MM.1S (cell line): ENCODE measurements around the gene NCBP2L.

ENCODE experiments used
- DNase-seq: peaks from one replicate; pipeline ENCODE4 v3.0.0-alpha.2; 2015
- H2AFZ ChIP-seq: fragments of 300-600 bp; sonication (generic); 2 replicates; pipeline ENCODE4 v1.6.0; 2016; ENCODE audit warnings: antibody characterized with exemption, low read length
- H3F3A ChIP-seq: fragments of 300-600 bp; sonication (generic); 2 replicates; pipeline ENCODE4 v1.6.1; 2016; ENCODE audit warnings: mild to moderate bottlenecking, antibody characterized with exemption, low read length, moderate library complexity, mixed read lengths; ENCODE audit not compliant: insufficient read depth
- H3K27ac ChIP-seq: fragments of 300-600 bp; sonication (generic); 2 replicates; pipeline ENCODE4 v1.5.1; 2016; ENCODE audit warnings: mild to moderate bottlenecking, low read length
- H3K27me3 ChIP-seq: fragments of 300-600 bp; sonication (generic); replicated peaks from 2 replicates; pipeline ENCODE4 v1.6.0; 2016; ENCODE audit warnings: low read length; ENCODE audit not compliant: insufficient read depth
- H3K36me3 ChIP-seq: fragments of 300-600 bp; sonication (generic); replicated peaks from 2 replicates; pipeline ENCODE4 v1.6.1; 2016; ENCODE audit warnings: mild to moderate bottlenecking, low read length, mixed read lengths; ENCODE audit not compliant: insufficient read depth
- H3K4me1 ChIP-seq: fragments of 300-600 bp; sonication (generic); 2 replicates; pipeline ENCODE4 v1.6.1; 2016; ENCODE audit warnings: low read length, mixed read lengths
- H3K4me2 ChIP-seq: fragments of 300-600 bp; sonication (generic); 2 replicates; pipeline ENCODE4 v1.6.0; 2016; ENCODE audit warnings: low read depth, low read length
- H3K4me3 ChIP-seq: fragments of 300-600 bp; sonication (generic); 2 replicates; pipeline ENCODE4 v1.5.1; 2016; ENCODE audit warnings: low read length, mixed read lengths
- H3K79me2 ChIP-seq: fragments of 300-600 bp; sonication (generic); 2 replicates; pipeline ENCODE4 v1.6.1; 2016; ENCODE audit warnings: mixed run types, low read length, mixed read lengths
- H3K9ac ChIP-seq: fragments of 300-600 bp; sonication (generic); 2 replicates; pipeline ENCODE4 v1.6.1; 2016; ENCODE audit warnings: low read length, mixed read lengths
- H3K9me2 ChIP-seq: fragments of 300-600 bp; sonication (generic); replicated peaks from 2 replicates; pipeline ENCODE4 v1.6.1; 2016; ENCODE audit warnings: mild to moderate bottlenecking, low read length, mixed read lengths; ENCODE audit not compliant: insufficient read depth
- H3K9me3 ChIP-seq: fragments of 300-600 bp; sonication (generic); replicated peaks from 2 replicates; pipeline ENCODE4 v1.6.1; 2016; ENCODE audit warnings: mild to moderate bottlenecking, low read length, mixed read lengths; ENCODE audit not compliant: insufficient read depth
- H4K20me1 ChIP-seq: fragments of 300-600 bp; sonication (generic); 2 replicates; pipeline ENCODE4 v1.6.1; 2016; ENCODE audit warnings: mild to moderate bottlenecking, low read length, moderate library complexity, mixed read lengths; ENCODE audit not compliant: insufficient read depth
- EZH2 ChIP-seq: fragments of 300-600 bp; sonication (generic); optimal IDR thresholded peaks from 2 replicates; pipeline ENCODE3; 2017; ENCODE audit warnings: low read depth, mild to moderate bottlenecking, antibody characterized with exemption, low read length, mixed read lengths
- EZH2phosphoT487 ChIP-seq: fragments of 300-600 bp; sonication (generic); IDR thresholded peaks from 2 replicates; pipeline ENCODE4 v1.6.1; 2018; ENCODE audit warnings: antibody characterized with exemption, low read length
- TF ChIP-seq, protein P1 (sequence below): fragments of 300-600 bp; sonication (generic); IDR thresholded peaks from 2 replicates; pipeline ENCODE4 v1.5.1; 2016; ENCODE audit warnings: antibody characterized with exemption, low read length, mixed read lengths

Gene NCBP2L

DNA sequence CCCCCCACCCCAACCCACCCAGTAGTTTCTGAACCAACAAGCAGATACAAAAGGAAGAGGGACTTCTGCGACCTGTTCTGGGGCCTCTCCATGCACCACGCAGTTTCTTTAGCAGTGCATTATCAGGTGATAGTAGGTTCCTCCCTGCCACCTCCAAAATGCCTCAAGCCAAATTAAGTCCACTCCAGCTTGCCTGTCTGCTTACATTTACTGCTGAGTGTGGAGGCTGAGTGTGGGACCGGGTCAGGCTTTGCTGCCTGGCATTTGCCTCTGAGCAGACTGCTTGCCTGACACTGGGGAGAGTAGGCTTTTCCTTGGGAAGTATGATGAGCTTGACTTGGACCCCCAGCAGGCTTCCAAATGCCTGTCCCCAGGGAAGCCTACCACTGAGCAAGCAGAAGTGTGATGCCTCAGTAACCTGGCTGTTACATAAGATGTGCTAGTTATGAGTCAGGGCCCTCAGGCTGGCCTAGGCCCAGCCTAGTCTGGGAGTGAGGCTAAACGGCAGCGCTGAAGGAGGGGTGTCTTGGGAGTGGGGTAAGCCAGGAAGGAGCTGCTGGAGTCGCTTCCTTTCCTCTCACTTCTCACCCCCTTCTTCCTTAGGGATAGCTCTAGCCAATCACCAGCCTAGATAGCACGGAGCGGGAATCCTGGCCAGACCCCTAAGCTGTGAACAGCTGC, 10.9 kb upstream of the NCBP2L start:
- no peak overlapping the region for H3K4me3 ChIP-seq
- no peaks in the 10 kb centered on the region for H3K9me3 ChIP-seq
- H4K20me1 ChIP-seq, result no peaks in the 10 kb centered on the region
- H3K9ac ChIP-seq, result no peak overlapping the region
- H3K79me2 ChIP-seq, result no peaks in the 10 kb centered on the region
- DNase-seq, result no peak
- no peak overlapping the region for H3K4me2 ChIP-seq
- H3F3A ChIP-seq, result no peaks in the 10 kb centered on the region
- no peaks in the 10 kb centered on the region for H3K27me3 ChIP-seq
- no peak for TF ChIP-seq EZH2
- TF ChIP-seq EZH2phosphoT487, result no peak
- TF ChIP-seq, protein P1, sequence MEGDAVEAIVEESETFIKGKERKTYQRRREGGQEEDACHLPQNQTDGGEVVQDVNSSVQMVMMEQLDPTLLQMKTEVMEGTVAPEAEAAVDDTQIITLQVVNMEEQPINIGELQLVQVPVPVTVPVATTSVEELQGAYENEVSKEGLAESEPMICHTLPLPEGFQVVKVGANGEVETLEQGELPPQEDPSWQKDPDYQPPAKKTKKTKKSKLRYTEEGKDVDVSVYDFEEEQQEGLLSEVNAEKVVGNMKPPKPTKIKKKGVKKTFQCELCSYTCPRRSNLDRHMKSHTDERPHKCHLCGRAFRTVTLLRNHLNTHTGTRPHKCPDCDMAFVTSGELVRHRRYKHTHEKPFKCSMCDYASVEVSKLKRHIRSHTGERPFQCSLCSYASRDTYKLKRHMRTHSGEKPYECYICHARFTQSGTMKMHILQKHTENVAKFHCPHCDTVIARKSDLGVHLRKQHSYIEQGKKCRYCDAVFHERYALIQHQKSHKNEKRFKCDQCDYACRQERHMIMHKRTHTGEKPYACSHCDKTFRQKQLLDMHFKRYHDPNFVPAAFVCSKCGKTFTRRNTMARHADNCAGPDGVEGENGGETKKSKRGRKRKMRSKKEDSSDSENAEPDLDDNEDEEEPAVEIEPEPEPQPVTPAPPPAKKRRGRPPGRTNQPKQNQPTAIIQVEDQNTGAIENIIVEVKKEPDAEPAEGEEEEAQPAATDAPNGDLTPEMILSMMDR, result no peak
- no peak overlapping the region for H3K27ac ChIP-seq
- no peak overlapping the region for H2AFZ ChIP-seq
- H3K9me2 ChIP-seq, result no peaks in the 10 kb centered on the region
- H3K4me1 ChIP-seq, result no peaks in the 10 kb centered on the region
- H3K36me3 ChIP-seq, result no peaks in the 10 kb centered on the region

DNA sequence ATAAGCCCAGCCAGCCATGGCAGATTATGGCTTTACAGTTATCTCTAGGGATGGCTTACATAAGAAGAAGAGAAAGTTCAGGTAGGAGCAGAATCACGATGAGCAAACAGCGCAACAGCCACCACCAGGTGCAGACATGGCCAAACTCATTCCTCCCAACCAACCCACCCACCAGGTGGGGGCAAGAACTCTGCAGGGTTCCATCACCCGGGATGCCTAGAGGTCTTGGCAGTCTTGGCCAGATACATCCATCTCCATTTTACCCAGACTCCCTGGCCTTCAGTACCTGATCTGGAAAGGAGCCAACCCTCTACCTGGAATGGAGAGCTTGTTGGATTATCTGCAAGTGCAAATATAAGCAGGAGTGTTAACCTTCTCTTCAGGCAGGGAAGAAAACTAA, 9.5 kb upstream of the NCBP2L start:
- Histone ChIP-seq H3K4me2 (no peak overlapping the region), H3K36me3 (no peaks in the 10 kb centered on the region), H3K9me2 (no peaks in the 10 kb centered on the region), H4K20me1 (no peaks in the 10 kb centered on the region), H3K79me2 (no peaks in the 10 kb centered on the region), H3K9ac (no peak overlapping the region), H3K27me3 (no peaks in the 10 kb centered on the region), H2AFZ (no peak overlapping the region), H3K27ac (no peak overlapping the region), H3K9me3 (no peaks in the 10 kb centered on the region), H3K4me1 (no peaks in the 10 kb centered on the region), H3K4me3 (no peak overlapping the region), H3F3A (no peaks in the 10 kb centered on the region; the same call in 1 of the 2 replicates)
- TF ChIP-seq, protein P1, result no peak
- TF ChIP-seq EZH2, result no peak
- TF ChIP-seq EZH2phosphoT487, result no peak
- DNase-seq, result no peak

DNA sequence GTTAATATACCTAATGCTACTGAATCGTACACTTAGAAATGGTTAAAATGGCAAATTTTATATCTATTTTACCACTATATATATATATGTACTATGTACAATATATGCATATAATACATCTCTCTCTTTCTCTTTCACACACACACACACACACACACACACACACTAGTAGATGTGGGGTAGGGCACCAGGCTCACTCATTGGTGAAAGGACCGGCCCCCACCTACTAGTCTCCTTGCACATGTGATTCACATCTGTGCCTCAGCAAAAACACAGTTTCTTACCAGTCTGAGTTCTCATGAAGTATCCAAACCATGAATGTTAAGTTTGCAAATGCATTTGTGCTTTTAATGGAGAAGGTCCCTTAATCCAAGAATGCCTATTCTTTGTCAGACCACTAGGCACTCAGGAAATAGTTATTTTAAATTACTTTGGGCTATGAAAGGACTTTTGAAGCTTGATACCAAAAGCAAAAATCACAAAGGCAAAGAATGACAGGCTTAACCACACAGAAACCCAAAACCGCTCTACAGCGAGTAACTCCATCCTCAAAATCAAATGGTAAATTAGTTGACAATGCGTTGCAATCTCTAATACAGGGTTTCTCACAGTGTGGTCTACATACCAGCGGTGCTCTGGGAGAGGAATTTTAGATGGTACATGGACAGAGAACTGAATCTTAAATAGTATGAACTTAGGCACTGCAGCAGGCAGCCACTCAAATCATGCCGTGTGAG, 7.8 kb upstream of the NCBP2L start:
- Histone ChIP-seq H3K9me3 (no peaks in the 10 kb centered on the region), H2AFZ (no peak overlapping the region), H3K9me2 (no peaks in the 10 kb centered on the region), H3K27me3 (no peaks in the 10 kb centered on the region), H3K4me1 (no peaks in the 10 kb centered on the region), H3F3A (no peaks in the 10 kb centered on the region; the same call in 1 of the 2 replicates), H3K79me2 (no peaks in the 10 kb centered on the region), H3K27ac (no peak overlapping the region), H3K9ac (no peak overlapping the region), H3K36me3 (no peaks in the 10 kb centered on the region), H3K4me3 (no peak overlapping the region), H4K20me1 (no peaks in the 10 kb centered on the region), H3K4me2 (no peak overlapping the region)
- no peak for DNase-seq
- TF ChIP-seq EZH2phosphoT487 (no peak), EZH2 (no peak)
- TF ChIP-seq, protein P1, result no peak
